ENCODE data around the gene SRRM3.

SRRM3 gene

DNA sequence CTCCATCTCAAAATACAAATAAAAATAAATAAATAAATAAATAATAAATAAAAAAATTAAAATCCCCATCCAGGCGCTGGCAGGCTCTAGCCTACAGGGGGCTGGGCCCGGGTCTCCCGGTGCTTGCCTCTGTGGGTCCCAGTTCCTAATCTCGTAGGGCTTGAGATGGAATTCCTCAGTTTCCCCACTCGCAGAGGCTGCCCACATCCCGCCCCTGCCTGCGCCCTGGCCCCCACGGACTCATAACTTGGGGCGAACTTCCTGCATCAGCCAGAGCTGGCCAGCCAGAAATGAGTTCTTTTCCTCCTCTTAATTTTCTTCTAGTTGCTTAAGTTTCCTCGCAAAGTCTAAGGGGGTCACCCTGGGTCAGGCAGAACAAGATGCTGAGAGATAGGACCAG lies 22.0 kb upstream of the SRRM3 start:
- TF ChIP-seq, protein P1, sequence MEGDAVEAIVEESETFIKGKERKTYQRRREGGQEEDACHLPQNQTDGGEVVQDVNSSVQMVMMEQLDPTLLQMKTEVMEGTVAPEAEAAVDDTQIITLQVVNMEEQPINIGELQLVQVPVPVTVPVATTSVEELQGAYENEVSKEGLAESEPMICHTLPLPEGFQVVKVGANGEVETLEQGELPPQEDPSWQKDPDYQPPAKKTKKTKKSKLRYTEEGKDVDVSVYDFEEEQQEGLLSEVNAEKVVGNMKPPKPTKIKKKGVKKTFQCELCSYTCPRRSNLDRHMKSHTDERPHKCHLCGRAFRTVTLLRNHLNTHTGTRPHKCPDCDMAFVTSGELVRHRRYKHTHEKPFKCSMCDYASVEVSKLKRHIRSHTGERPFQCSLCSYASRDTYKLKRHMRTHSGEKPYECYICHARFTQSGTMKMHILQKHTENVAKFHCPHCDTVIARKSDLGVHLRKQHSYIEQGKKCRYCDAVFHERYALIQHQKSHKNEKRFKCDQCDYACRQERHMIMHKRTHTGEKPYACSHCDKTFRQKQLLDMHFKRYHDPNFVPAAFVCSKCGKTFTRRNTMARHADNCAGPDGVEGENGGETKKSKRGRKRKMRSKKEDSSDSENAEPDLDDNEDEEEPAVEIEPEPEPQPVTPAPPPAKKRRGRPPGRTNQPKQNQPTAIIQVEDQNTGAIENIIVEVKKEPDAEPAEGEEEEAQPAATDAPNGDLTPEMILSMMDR (IDR thresholded peaks at IDR 0.05; ENCODE audit: poor library complexity, severe bottlenecking), result no peak
- no peak for DNase-seq (ENCODE audit: low spot score)
- H3K9me3 ChIP-seq (ENCODE audit: severe bottlenecking), result no peaks in the 10 kb centered on the region
- no peaks in the 10 kb centered on the region for H3K36me3 ChIP-seq (ENCODE audit: low read depth)
- H3K27ac ChIP-seq (ENCODE audit: poor library complexity, severe bottlenecking), result no peak overlapping the region
- H3K4me3 ChIP-seq (ENCODE audit: severe bottlenecking), result no peak overlapping the region
- no peak for ATAC-seq (ENCODE audit: low read depth)
- H3K27me3 ChIP-seq (ENCODE audit: insufficient read depth, poor library complexity, severe bottlenecking), result no peaks in the 10 kb centered on the region
- H3K4me1 ChIP-seq (ENCODE audit: insufficient read depth, poor library complexity, severe bottlenecking), result no peaks in the 10 kb centered on the region

DNA sequence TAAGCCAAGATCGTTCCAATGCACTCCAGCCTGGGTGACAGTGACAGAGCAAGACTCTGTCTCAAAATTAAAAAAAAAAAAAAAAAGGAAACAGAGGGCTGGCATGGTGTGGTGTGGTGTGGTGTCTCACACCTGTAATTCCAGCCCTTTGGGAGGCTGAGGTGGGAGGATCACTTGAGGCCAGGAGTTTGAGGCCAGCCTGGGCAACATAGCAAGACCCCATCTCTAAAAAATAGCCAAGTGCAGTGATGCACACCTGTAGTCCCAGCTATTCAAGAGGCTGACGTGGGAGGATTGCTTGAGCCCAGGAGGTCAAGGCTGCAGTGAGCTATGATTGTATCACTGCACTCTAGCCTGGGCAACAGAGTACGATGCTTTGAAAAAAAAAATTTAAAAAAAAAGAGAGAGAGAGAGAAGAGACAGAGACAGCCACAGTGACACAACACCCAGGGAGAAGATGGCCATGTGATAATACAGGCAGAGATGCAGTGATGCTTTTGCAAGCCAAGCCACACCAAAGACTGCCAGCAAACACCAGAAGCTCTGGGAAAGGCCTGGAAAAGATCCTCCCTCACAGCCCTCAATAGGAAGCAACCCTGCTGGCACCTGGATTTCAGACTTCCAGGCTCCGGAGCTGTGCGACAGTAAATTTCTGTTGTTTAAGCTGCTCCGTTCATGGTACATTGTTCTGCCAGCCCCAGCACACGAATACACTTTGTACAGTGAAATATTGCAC lies 19.3 kb upstream of the SRRM3 start:
- Histone ChIP-seq H3K9me3 (ENCODE audit: severe bottlenecking) (no peaks in the 10 kb centered on the region), H3K36me3 (ENCODE audit: low read depth) (no peaks in the 10 kb centered on the region), H3K4me1 (ENCODE audit: insufficient read depth, poor library complexity, severe bottlenecking) (no peaks in the 10 kb centered on the region), H3K27ac (ENCODE audit: poor library complexity, severe bottlenecking) (no peak overlapping the region), H3K4me3 (ENCODE audit: severe bottlenecking) (no peak overlapping the region), H3K27me3 (ENCODE audit: insufficient read depth, poor library complexity, severe bottlenecking) (no peaks in the 10 kb centered on the region)
- TF ChIP-seq, protein P1 (IDR thresholded peaks at IDR 0.05; ENCODE audit: poor library complexity, severe bottlenecking), result no peak
- ATAC-seq (ENCODE audit: low read depth) (no peak), DNase-seq (ENCODE audit: low spot score) (no peak)

DNA sequence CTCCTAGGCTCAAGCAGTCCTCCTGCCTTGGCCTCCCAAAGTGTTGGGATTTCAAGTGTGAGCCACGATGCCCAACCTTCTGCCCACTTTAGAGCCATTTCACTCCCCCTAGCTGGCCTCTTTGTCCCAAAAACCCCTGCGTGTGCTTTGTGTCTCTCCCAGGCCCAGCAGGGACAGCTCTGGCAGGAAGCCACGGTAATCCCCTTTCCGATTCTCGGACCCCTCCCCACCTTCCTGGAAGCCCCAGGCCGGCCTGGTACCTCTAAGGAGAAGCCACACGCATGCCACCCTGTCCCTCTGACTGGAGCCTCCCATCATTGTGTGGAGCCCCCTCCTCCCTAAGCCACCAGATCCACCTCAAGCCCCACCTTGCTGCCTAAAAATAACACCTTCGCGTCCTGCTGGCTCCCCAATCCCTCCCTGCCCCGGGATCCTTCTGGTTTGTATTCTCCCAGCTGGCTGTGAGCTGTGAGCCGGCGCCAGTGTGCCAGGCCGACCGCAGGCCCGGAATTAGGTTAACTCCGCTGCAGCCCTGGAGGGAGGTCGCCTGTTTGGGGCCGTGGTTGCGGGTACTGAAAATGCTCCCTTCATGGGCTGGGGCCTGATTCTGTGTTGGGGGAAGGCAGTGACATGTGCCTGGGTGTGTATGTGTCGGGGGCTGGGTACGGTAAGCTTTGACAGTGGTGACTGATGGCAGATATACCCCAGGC lies 16.4 kb upstream of the SRRM3 start:
- H3K4me1 ChIP-seq (ENCODE audit: insufficient read depth, poor library complexity, severe bottlenecking), result no peaks in the 10 kb centered on the region
- H3K9me3 ChIP-seq (ENCODE audit: severe bottlenecking), result no peaks in the 10 kb centered on the region
- TF ChIP-seq, protein P1 (IDR thresholded peaks at IDR 0.05; ENCODE audit: poor library complexity, severe bottlenecking), result no peak
- H3K36me3 ChIP-seq (ENCODE audit: low read depth), result no peaks in the 10 kb centered on the region
- H3K27ac ChIP-seq (ENCODE audit: poor library complexity, severe bottlenecking), result no peak overlapping the region
- DNase-seq (ENCODE audit: low spot score), result no peak
- no peak overlapping the region for H3K4me3 ChIP-seq (ENCODE audit: severe bottlenecking)
- no peak for ATAC-seq (ENCODE audit: low read depth)
- no peaks in the 10 kb centered on the region for H3K27me3 ChIP-seq (ENCODE audit: insufficient read depth, poor library complexity, severe bottlenecking)

DNA sequence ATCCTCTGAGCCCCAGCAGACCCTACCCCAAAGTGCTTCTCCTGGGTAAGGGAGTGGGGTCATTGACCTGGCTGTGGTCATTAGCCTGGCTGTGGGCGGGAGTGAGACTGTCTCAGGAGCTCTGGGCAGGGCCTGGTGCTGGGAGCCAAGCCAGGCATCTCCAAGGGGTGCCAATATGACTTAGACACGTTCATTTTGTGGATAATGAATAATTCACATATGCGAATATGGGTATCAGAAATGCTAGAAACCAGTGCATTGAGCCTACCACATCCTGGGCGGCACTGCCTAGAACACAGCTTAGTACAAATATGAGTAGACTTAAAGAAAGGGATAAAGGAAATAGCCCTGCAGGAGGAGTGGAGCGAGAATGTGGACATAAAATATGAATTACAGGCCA lies 14.4 kb upstream of the SRRM3 start:
- TF ChIP-seq, protein P1 (IDR thresholded peaks at IDR 0.05; ENCODE audit: poor library complexity, severe bottlenecking), result no peak
- H3K4me1 ChIP-seq (ENCODE audit: insufficient read depth, poor library complexity, severe bottlenecking), result no peaks in the 10 kb centered on the region
- no peaks in the 10 kb centered on the region for H3K27me3 ChIP-seq (ENCODE audit: insufficient read depth, poor library complexity, severe bottlenecking)
- H3K36me3 ChIP-seq (ENCODE audit: low read depth), result no peaks in the 10 kb centered on the region
- H3K27ac ChIP-seq (ENCODE audit: poor library complexity, severe bottlenecking), result no peak overlapping the region
- ATAC-seq (ENCODE audit: low read depth), result no peak
- no peaks in the 10 kb centered on the region for H3K9me3 ChIP-seq (ENCODE audit: severe bottlenecking)
- no peak for DNase-seq (ENCODE audit: low spot score)
- H3K4me3 ChIP-seq (ENCODE audit: severe bottlenecking), result no peak overlapping the region

DNA sequence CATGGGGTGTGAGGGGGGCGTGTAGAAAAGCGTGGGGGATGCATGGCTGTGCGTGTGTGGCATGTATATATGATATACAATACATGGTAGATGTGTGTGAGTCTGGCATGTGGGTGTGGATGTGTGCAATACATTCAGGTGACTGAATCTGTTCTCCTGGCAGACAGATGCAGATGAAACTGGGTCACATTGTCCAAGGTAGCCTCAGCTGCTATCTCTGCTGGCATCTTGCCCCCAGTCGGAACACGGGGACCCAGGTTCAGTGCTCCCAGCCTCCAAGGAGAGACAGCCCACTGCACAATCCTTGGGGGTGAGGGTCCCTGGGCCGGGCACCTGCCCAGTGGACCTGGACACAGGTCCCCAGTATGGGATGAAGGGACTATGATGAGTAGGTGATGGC lies 12.4 kb upstream of the SRRM3 start:
- Histone ChIP-seq H3K9me3 (ENCODE audit: severe bottlenecking) (no peaks in the 10 kb centered on the region), H3K4me3 (ENCODE audit: severe bottlenecking) (no peak overlapping the region), H3K36me3 (ENCODE audit: low read depth) (no peaks in the 10 kb centered on the region), H3K4me1 (ENCODE audit: insufficient read depth, poor library complexity, severe bottlenecking) (no peaks in the 10 kb centered on the region), H3K27me3 (ENCODE audit: insufficient read depth, poor library complexity, severe bottlenecking) (no peaks in the 10 kb centered on the region), H3K27ac (ENCODE audit: poor library complexity, severe bottlenecking) (no peak overlapping the region)
- no peak for ATAC-seq (ENCODE audit: low read depth)
- DNase-seq (ENCODE audit: low spot score), result no peak
- TF ChIP-seq, protein P1 (IDR thresholded peaks at IDR 0.05; ENCODE audit: poor library complexity, severe bottlenecking), result no peak

Data from RWPE2 (cell line).